ENCODE measurements around the gene MAB21L2.
"Not testable (repeated sequence)": the region's sequence is repeated elsewhere in the genome, so short reads cannot be mapped to it uniquely, and the experiment has no call there.

The MAB21L2 gene

GRCh38 chr4:150582146-150582872, at the start of gene MAB21L2:
Gene MAB21L2, plus strand, starts transcription at chr4:150582151. Its CDS starts 879 bp downstream, at chr4:150583030.
- no peak for DNase-seq (ENCODE audit: low read depth)

- DNase-seq (ENCODE audit: low read depth), result no peak
Observed at GRCh38 chr4:150533673-150534072, 48.3 kb upstream of the MAB21L2 start.

- no peak for DNase-seq (ENCODE audit: low read depth)
Observed at GRCh38 chr4:150534818-150535217, 47.1 kb upstream of the MAB21L2 start.

GRCh38 chr4:150537911-150538310, 44.0 kb upstream of the MAB21L2 start:
- not testable (repeated sequence) for DNase-seq (ENCODE audit: low read depth)

- DNase-seq (ENCODE audit: low read depth), result no peak
Observed at GRCh38 chr4:150540536-150540935, 41.4 kb upstream of the MAB21L2 start.

- no peak for DNase-seq (ENCODE audit: low read depth)
Observed at GRCh38 chr4:150540959-150541360, 41.0 kb upstream of the MAB21L2 start.

GRCh38 chr4:150541681-150542080, 40.3 kb upstream of the MAB21L2 start:
- DNase-seq (ENCODE audit: low read depth), result no peak

GRCh38 chr4:150543042-150543441, 38.9 kb upstream of the MAB21L2 start:
- DNase-seq (ENCODE audit: low read depth), result no peak

GRCh38 chr4:150546286-150546685, 35.7 kb upstream of the MAB21L2 start:
- no peak for DNase-seq (ENCODE audit: low read depth)

GRCh38 chr4:150547154-150547838, 34.7 kb upstream of the MAB21L2 start:
- DNase-seq (ENCODE audit: low read depth), result no peak

GRCh38 chr4:150557811-150558210, 24.1 kb upstream of the MAB21L2 start:
- not testable (repeated sequence) for DNase-seq (ENCODE audit: low read depth)

GRCh38 chr4:150561143-150561737, 20.7 kb upstream of the MAB21L2 start:
- no peak for DNase-seq (ENCODE audit: low read depth)

- DNase-seq (ENCODE audit: low read depth), result no peak
Observed at GRCh38 chr4:150562250-150562649, 19.7 kb upstream of the MAB21L2 start.

GRCh38 chr4:150562751-150563150, 19.2 kb upstream of the MAB21L2 start:
- DNase-seq (ENCODE audit: low read depth), result no peak

- not testable (repeated sequence) for DNase-seq (ENCODE audit: low read depth)
Observed at GRCh38 chr4:150564967-150565366, 17.0 kb upstream of the MAB21L2 start.

GRCh38 chr4:150567070-150567469, 14.9 kb upstream of the MAB21L2 start:
- no peak for DNase-seq (ENCODE audit: low read depth)

GRCh38 chr4:150569384-150569987, 12.5 kb upstream of the MAB21L2 start:
- no peak for DNase-seq (ENCODE audit: low read depth)

GRCh38 chr4:150569998-150570535, 11.9 kb upstream of the MAB21L2 start:
- DNase-seq (ENCODE audit: low read depth), result no peak

GRCh38 chr4:150570862-150571261, 11.1 kb upstream of the MAB21L2 start:
- no peak for DNase-seq (ENCODE audit: low read depth)

- no peak for DNase-seq (ENCODE audit: low read depth)
Observed at GRCh38 chr4:150572704-150573504, 9.0 kb upstream of the MAB21L2 start.

GRCh38 chr4:150573534-150573933, 8.4 kb upstream of the MAB21L2 start:
- DNase-seq (ENCODE audit: low read depth), result no peak

GRCh38 chr4:150574678-150575077, 7.3 kb upstream of the MAB21L2 start:
- no peak for DNase-seq (ENCODE audit: low read depth)

All from GM04504 (cell line).